H4 (cell line): ENCODE measurements around the gene OR10K2. TPM values are rescaled to one million over a fixed set of nuclear protein-coding genes. Genes with fewer than 3 reads are reported as not detected.
"Not testable (repeated sequence)": the region's sequence is repeated elsewhere in the genome, so short reads cannot be mapped to it uniquely, and the experiment has no call there.

Experiments
- DNase-seq: peaks from one replicate; pipeline ENCODE4 v3.0.0-alpha.2; 2015; ENCODE audit warnings: low spot score
- total RNA-seq: library from RNA; depleted of rRNA; stranded (reverse); fragments of >200 nt; shearing (Covaris generic); gene quantifications from 2 replicates; pipeline ENCODE4 v1.2.3, GENCODE V29; 2014; rRNA removed

Gene OR10K2, protein sequence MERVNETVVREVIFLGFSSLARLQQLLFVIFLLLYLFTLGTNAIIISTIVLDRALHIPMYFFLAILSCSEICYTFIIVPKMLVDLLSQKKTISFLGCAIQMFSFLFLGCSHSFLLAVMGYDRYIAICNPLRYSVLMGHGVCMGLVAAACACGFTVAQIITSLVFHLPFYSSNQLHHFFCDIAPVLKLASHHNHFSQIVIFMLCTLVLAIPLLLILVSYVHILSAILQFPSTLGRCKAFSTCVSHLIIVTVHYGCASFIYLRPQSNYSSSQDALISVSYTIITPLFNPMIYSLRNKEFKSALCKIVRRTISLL
- total RNA-seq, result not detected in 2 replicates

DNA sequence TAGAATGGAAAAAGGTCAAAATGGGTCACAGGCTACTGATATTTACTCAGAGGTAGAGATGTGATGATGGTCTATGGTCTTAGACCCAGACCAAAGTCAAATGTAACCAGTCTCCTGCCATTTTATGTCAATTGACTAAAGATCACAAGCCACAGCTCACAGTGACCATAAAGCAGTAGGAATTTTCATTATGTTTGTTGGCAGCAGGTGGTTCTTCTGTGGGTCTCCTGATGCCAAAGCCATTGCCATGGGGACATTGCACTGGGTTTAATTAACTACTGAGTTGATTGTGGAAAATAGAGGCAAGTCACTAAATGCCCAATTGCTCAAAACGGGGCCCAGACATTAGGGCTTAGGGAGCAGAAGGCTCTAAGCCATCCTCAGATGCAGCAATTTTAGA, at the start of gene OR10K2:
Gene OR10K2 (minus strand): TSS at position 101 of the 400 bp plus-strand sequence. CDS start 5,371 bp downstream, outside the sequence.
- no peak for DNase-seq

DNA sequence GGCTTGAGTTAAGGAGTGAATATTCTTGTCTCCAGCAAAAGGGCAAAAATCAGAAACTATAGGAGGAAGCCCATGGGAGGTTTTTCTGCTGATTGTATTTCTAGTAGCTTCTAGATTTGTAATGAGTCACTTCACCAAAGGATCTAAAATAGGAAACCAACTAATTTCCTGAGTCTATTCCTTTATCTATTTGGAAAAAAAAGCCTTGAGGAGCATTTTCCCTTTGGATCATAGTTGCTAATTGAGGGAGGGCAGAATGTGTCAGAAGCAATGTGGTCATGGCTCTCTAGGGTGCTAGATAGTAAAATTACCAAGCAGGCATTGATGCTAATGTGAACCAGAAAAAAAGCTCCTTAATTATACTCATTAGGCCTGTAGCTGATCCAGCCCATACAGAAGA, 45.9 kb upstream of the OR10K2 start, which contains the start of gene OR10R2:
Gene OR10R2 (plus strand): TSS at position 301 of the 400 bp plus-strand sequence. CDS start 106 bp downstream, outside the sequence.
- no peak for DNase-seq

DNA sequence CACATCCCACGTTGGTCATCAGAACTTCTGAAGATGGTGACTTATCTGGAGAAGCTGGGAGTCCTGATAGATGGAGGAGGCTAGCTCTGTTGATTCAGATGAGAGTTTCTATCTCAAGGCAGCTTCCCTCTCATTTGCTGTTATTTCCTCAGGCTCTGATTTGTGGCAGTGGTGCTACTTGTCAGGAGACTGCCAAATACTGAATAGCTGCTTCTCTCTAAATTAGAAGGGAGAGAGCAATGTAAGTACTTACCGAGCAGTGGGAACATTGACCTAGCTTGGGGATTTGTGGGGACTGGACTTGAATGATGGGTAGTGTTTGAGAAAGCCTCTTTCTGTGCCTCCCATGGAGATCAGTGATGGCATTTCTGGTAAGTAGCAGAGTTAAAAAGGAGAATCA, 35.5 kb upstream of the OR10K2 start, which contains the start of gene OR10K1:
Gene OR10K1 (plus strand): TSS at position 301 of the 400 bp plus-strand sequence. CDS start 3,728 bp downstream, outside the sequence.
- DNase-seq, result no peak

DNA sequence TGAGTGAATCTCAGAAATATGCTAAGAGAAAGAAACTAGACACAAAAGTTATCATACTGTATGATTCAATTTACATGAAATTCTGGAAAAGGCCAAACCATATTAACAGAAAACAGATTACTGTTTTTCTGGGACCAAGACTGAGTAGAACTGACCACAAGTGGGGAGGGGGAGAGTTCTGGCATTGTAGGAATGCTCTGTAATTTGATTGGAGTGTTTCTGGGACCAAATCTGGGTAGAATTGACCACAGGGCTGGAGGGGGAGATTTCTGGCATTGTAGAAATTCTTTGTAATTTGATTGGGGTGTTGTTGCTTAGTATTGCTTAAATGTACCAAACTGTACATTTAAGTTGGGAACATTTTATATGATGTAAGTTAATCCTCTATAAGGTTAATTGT, 32.2 kb upstream of the OR10K2 start:
- DNase-seq, result no peak

DNA sequence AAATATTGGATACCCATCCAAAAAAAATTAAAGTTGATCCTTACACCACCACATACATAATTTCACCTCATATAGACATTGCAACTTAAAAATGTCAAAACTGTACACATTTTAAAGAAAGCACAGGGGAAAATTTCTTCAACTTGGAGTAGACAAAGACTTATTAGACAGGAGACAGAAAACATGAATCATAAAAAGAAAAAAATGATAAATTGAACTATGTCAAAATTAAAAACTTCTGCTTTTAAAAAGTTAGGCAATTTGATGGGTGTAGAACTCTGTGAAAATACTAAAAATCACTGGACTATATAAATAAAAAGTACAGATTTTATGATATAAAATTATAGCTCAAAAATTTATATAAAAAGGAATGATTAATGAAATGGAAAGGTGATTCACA, 31.2 kb upstream of the OR10K2 start:
- DNase-seq, result no peak

DNA sequence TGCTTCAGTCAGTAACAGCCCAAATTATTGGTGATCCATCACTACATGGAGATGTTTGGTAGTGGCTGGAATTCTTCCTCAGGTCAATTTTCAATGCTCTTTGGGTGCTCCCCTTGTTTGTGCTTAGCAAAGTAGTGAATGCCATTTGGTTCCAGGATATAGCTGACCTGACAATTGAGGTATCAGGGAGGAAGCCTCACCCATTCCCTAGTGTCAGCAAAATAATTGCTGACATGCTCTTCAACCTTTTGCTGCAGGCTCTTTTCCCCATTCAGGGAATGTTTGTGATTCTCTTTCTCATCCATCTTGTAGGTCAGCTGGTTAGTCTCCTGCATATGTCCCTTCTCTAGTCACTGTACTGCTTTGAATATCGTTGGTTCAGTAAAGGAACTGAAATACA, 28.5 kb upstream of the OR10K2 start:
- no peak for DNase-seq

DNA sequence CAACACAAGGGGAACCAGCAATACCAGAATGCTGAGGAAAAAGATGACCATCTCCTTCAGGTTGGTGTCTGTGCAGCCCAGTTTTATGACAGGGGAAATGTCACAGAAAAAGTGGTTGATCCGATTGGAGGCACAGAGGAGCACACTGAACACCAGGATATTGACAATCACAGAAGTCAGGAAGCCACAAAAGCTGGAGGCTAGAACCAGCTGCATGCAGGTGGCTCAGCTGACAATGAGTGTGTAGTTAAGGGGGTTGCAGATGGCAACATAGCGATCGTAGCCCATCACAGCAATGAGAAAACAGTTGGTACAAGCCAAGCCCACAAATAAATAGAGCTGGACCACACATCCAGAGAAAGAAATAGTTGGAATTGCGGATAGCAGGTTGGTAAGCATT, 19.3 kb upstream of the OR10K2 start:
- no peak for DNase-seq

DNA sequence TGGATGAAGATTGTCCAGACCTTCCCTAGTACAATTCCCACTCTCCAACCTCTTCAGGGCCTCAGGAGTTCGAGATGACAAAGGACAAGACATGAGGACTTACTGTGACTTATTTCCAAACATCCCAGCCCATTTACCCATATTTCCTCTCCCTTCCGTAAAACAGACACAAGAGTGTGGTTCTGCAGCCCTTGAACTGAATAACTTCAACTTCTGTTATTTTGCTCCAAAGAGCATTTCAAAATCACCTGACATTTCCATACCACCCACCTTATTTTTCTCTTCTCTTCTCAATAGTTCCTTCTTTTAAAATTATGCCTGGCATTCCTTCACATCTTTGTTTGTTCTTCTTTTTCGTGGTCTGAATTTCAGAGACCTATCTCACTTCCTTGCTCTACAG, 8.7 kb upstream of the OR10K2 start:
- no peak for DNase-seq

DNA sequence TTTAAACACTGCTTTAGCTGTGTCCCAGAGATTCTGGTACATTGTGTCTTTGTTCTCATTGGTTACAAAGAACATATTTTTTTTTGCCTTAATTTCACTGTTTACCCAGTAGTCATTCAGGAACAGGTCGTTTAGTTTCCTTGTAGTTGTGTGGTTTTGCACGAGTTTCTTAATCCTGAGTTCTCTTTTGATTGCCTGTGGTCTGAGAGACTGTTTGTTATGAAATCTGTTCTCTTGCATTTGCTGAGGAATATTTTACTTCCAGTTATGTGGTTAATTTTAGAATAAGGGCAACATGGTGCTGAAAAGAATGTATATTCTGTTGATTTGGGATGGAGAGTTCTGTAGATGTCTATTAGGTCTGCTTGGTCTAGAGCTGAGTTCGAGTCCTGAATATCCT, 4.1 kb upstream of the OR10K2 start:
- DNase-seq, result not testable (repeated sequence)

DNA sequence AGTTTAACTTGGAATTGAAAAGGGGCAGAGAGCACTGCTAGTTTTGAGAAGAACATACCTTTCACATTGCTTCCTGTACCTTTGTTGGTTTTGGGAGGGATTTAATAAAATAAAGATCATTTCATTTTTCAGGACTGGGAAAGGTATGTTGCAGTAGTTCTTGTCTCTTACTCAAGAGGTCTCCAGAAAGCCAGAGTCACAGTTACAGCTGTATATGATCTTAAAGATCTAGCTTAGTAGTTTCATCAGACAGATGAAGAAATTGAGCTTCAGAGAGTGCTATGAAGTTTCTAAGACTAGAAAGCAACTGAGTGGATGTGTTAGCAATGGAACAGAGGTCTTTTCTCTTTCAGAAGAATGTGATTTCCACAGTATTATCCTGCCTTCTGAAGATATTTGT, 1.0 kb downstream of the OR10K2 start:
- no peak for DNase-seq

DNA sequence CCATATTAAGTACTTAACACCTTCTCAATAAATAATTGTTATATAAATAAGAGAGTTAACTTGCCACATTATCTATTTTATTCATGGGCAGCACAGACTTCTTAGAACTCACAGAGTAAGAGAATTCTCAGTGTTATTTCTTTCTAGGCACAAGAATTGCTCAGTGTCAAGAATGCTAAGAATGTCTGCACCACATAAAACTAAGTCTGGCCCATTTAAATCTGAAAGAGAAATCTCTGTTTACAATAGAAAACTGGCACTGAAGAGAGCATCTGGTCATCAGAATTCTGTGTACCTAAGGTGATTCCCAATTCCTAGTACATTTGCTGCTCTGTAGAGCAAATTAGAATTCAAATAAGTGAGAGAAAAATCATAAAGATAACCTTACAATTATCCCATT, 3.8 kb downstream of the OR10K2 start:
- no peak for DNase-seq

DNA sequence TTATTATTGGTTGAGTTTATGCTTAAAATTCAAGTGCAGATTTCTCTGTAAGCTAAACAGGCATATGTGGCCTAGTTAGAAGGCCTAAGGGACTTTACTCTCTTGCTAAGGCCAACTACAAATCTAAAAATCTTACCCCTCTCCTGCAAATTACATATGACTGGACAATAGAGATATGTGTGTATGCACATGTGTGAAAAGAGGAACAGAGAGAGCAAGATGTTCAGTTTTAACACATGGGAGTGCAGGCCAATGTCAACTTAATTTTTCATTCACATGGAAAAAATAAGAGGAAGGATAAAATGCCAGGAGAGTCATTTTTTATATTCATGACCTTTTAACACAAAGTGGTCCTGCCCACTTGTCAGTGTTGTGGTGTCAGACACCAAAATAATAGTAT, 8.5 kb downstream of the OR10K2 start:
- no peak for DNase-seq

DNA sequence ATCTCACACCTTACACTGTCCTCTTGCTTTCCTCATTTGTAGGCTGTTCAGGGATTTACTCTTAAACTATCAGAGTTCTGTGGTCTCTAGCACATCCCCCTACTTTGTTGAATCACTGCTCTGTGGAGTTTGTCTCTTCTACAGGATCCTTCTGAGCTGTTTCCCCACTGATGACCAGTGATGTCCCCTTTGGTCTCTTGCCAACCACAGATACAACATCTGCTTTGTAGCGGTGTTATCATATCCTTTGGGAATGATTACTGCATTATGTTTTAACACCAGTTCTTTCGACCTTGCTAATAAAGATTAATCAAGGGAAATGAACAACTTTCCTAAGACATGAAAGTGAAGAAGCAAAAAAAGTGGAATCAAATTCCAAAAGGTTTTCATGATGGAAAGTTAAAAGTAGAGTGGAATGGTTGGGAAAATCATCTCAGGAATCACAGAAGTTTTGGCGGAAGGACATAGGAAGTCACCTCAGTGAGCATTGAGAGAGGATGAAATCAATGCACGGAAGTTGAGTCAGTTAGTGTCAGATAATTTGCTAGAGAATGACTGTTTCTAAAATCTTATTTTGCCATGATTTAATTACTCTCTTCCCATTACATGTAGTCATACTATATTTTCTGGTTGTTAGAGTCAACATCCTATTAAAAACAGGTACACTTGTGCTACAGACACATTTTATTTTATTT, 11.2 kb downstream of the OR10K2 start:
- no peak for DNase-seq

DNA sequence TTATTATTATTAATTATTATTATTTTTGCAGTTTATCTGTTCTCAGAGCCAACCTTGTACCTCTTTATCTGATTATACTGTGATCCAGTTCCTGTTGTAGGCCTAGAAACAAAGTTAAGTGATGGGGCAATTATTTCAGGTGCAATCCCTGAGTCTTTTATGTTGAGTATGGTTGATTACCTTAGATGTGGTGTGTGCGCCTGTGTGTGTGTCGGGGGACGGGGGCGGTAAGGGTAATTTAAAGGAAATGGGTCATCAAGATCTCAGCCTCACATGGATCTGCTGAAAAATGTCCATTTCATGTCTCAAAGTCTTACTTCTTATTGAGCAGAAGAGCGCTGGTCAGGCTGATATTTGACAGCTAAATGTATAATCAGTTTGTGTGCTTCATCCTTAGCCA, 18.9 kb downstream of the OR10K2 start:
- DNase-seq, result no peak

DNA sequence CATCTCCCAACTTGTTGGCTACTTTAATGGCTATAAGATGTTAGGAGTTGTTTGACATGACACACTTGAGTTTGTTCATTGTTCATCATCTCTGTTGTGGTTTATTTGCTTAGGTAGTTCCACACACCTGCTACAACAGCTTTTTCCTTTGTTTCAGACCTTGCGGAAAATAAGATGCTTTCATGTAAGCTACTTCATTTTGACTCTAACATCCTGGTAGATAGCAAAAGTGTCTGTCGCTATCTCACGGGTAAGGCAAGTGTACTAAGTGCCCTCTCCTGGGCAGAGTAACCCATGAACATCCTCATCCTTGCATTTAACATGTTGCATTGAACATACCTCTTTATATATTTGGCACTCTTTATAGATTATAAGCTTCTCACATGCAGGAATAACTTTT, 25.2 kb downstream of the OR10K2 start:
- no peak for DNase-seq

DNA sequence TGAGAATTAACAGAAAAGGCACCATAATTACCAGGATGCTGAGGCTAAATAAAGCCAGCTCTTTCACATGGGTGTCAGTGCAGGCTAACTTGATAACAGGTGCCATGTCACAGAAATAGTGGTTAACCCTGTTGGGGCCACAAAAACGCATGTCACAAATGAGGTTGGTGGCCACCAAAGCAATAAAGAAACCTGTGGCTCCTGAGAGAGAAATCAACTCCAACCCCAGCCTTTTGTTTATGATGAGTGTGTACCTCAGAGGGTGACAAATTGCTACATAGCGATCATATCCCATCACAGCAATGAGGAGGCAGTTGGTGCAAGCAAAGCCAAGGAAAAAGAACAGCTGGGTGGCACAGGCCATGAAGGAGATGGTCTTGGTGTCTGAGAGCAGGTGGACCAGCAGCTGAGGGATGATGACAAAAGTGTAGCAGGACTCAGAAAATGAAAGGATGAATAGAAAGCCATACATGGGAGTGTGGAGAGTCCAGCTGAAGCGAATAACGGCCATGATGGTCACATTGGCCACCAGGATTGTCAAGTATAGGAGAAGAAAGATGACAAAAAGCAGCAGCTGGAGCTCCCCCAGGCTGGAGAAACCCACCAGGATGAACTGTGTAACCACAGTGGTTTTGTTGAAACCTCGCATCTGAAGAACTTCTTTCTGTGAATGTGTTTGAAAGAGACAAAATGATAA, 27.1 kb downstream of the OR10K2 start, which contains the start of gene OR10T2:
Gene OR10T2 (minus strand): TSS at position 649 of the 697 bp plus-strand sequence. CDS start 0 bp downstream, at position 649.
- no peak for DNase-seq

DNA sequence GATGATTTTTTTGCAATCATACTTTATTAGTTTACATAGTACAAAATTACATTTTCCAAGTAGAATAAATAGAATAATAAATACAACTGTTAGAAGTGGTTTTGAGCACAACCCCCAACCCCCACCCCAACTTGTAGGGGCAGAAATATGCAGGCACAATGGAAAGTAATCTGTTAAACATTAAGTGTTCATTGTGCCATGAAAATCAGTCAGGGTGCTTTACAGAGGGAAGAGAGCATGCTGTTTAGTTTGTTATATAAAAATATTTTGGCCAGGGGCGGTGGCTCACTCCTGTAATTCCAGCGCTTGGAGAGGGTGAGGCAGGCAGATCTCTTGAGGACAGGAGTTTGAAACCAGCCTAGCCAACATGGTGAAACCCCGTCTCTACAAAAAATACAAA, 29.4 kb downstream of the OR10K2 start:
- no peak for DNase-seq

DNA sequence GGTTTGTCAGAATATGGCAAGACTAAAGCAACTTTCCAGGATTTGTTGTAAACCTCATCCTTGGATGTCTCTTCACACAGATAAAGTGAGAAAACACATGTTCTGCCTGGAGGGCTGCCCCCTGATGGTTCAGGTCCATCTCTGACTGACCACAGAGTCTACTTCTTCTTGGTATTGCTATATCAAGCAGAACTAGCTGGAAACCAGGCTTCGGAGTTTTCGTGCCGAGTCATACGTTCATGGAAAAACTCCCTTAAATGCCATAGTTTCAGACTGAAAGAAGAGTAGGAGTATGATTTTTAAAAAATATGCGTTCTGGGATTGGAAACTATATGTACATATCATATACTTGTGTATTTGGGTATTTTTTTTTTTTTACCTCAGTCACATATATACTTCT, 32.6 kb downstream of the OR10K2 start:
- no peak for DNase-seq

DNA sequence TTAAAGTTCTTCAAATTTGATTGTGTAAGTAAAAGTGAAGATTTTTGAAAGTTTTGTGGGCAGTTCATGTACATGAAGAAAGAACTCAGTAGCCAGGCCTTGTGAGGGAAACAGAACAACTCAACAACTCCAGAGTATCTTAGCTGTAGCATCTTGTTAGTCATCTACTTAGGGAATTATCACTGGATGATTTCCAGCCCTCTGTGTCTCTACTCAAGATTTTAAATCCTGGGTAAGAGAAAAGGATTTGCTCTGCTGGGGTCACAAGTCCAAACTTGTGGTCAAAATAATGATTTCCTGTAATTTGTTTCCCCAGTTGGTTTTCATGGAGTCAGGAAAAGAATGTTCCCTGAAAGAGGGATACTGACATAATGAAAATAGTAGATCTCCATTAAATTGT, 34.9 kb downstream of the OR10K2 start:
- no peak for DNase-seq

DNA sequence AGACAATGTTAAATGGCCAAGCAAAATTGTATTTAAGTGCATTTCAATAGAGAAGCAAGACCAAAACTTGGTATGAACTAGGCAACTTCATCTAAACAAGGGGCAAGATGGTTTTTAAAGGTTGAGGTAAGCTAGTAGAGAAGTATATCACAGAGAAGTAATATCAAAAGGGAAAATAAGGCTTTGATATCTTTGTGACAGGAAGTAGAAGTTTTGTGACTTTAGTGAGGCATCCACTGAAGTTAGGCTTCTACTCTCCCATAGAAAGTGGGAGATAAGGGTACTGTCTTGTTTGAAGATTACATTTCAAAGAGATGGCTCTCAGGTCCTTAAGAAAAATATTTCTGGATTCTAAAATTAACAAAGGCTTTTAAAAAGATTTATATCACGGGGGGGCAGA, 35.7 kb downstream of the OR10K2 start:
- no peak for DNase-seq

DNA sequence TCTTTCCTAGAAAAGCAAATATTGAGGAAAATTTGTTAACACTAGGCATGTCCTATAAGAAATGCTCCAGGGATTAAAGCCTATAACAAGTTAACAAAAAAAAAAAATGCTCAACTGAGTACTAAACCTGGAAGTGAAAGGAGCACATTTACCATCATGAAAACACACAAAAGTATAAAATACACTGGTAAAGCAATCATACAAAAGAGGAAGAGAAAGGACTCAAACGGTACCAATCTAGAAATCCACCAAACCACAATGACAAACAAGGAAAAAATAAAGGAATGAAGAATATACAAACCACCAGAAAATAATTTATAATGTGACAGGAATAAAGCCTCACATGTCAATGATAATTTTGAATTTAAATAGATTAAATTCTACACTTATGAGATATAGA, 51.2 kb downstream of the OR10K2 start:
- DNase-seq, result no peak

DNA sequence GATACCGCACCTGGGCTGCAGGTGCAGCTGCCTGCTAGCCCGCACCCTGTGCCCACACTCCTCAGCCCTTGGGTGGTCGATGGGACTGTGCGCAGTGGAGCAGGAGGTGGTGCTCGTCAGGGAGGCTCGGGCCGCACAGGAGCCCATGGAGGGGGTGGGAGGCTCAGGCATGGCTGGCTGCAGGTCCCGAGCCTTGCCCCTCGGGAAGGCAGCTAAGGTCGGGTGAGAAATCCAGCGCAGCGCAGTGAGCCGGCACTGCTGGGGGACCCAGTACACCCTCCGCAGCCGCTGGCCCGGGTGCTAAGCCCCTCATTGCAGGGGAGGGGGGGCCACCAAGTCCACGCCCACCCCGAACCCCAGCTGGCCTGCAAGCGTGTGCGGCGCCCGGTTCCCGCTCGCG, 51.9 kb downstream of the OR10K2 start:
- not testable (repeated sequence) for DNase-seq
